ENCODE results near the gene RAB3IL1.

- TF ChIP-seq CTCF (IDR thresholded peaks at IDR 0.05) = no peak
- TF ChIP-seq POLR2A (IDR thresholded peaks at IDR 0.05) = no peak
- no peak for TF ChIP-seq POLR2AphosphoS5 (IDR thresholded peaks at IDR 0.05)
Measured at GRCh38 chr11:61925736-61926135, 8.4 kb upstream of the RAB3IL1 start.

Data from breast epithelium (tissue), 3 donors.